Measurements from ENCODE around the gene DPM3.

- no peak for TF ChIP-seq CTCF (IDR thresholded peaks at IDR 0.05)
- TF ChIP-seq EP300 (IDR thresholded peaks at IDR 0.05) = no peak
- TF ChIP-seq POLR2A (IDR thresholded peaks at IDR 0.05) = peak in 1 of 4 donors; percentile 52
Measured at GRCh38 chr1:155121249-155121648, 19.1 kb downstream of the DPM3 start.
